ENCODE measurements around the gene RIN2.

The RIN2 gene

GRCh38 chr20:19758133-19758500 lies at the start of gene RIN2:
RIN2 (plus strand) TSS chr20:19758258; CDS start chr20:19889602, 131,344 bp downstream.
- no peak for TF ChIP-seq JUND (IDR thresholded peaks at IDR 0.05; ENCODE audit: low read depth)
- in situ Hi-C loops (cut with HindIII; ENCODE audit: low pct_unique_long_range_greater_than_20kb, low sequenced_read_pairs): no loop called here

GRCh38 chr20:19709635-19710335 lies 48.3 kb upstream of the RIN2 start:
- DNase-seq (ENCODE audit: low read depth in 1 of 2, low spot score in 1 of 2): peak in 1 of 2 experiments; percentile 15
- in situ Hi-C loops (cut with HindIII; ENCODE audit: low pct_unique_long_range_greater_than_20kb, low sequenced_read_pairs): no loop called here
- no peak for TF ChIP-seq JUND (IDR thresholded peaks at IDR 0.05; ENCODE audit: low read depth)

More at GRCh38 chr20:19758133-19758500, at the start of gene RIN2:
- DNase-seq (ENCODE audit: low read depth in 1 of 2, low spot score in 1 of 2): peak; percentile 78 to 98

GRCh38 chr20:19710336-19711120 lies 47.5 kb upstream of the RIN2 start:
- DNase-seq (ENCODE audit: low read depth in 1 of 2, low spot score in 1 of 2): peak in 1 of 2 experiments; percentile 41
- TF ChIP-seq JUND (IDR thresholded peaks at IDR 0.05; ENCODE audit: low read depth): no peak
- in situ Hi-C loops (cut with HindIII; ENCODE audit: low pct_unique_long_range_greater_than_20kb, low sequenced_read_pairs): no loop called here

- no peak for TF ChIP-seq JUND (IDR thresholded peaks at IDR 0.05; ENCODE audit: low read depth)
- DNase-seq (ENCODE audit: low read depth in 1 of 2, low spot score in 1 of 2): no peak
- in situ Hi-C loops (cut with HindIII; ENCODE audit: low pct_unique_long_range_greater_than_20kb, low sequenced_read_pairs): no loop called here
Measured at GRCh38 chr20:19711126-19711525, 46.9 kb upstream of the RIN2 start.

- TF ChIP-seq JUND (IDR thresholded peaks at IDR 0.05; ENCODE audit: low read depth): peak; percentile 64; the same call in 1 of the 2 replicates
- in situ Hi-C loops (cut with HindIII; ENCODE audit: low pct_unique_long_range_greater_than_20kb, low sequenced_read_pairs): no loop called here
- DNase-seq (ENCODE audit: low read depth in 1 of 2, low spot score in 1 of 2): peak; percentile 68 to 93
Measured at GRCh38 chr20:19712721-19713260, 45.3 kb upstream of the RIN2 start.

GRCh38 chr20:19713822-19714578 lies 44.1 kb upstream of the RIN2 start:
- no peak for TF ChIP-seq JUND (IDR thresholded peaks at IDR 0.05; ENCODE audit: low read depth)
- DNase-seq (ENCODE audit: low read depth in 1 of 2, low spot score in 1 of 2): peak in 1 of 2 experiments; percentile 34
- in situ Hi-C loops (cut with HindIII; ENCODE audit: low pct_unique_long_range_greater_than_20kb, low sequenced_read_pairs): no loop called here

GRCh38 chr20:19714579-19714840 lies 43.5 kb upstream of the RIN2 start:
- TF ChIP-seq JUND (IDR thresholded peaks at IDR 0.05; ENCODE audit: low read depth): no peak
- no peak for DNase-seq (ENCODE audit: low read depth in 1 of 2, low spot score in 1 of 2)
- in situ Hi-C loops (cut with HindIII; ENCODE audit: low pct_unique_long_range_greater_than_20kb, low sequenced_read_pairs): no loop called here

GRCh38 chr20:19715986-19716385 lies 42.1 kb upstream of the RIN2 start:
- no peak for DNase-seq (ENCODE audit: low read depth in 1 of 2, low spot score in 1 of 2)
- TF ChIP-seq JUND (IDR thresholded peaks at IDR 0.05; ENCODE audit: low read depth): no peak
- in situ Hi-C loops (cut with HindIII; ENCODE audit: low pct_unique_long_range_greater_than_20kb, low sequenced_read_pairs): no loop called here

GRCh38 chr20:19718880-19719279 lies 39.2 kb upstream of the RIN2 start:
- no peak for TF ChIP-seq JUND (IDR thresholded peaks at IDR 0.05; ENCODE audit: low read depth)
- no peak for DNase-seq (ENCODE audit: low read depth in 1 of 2, low spot score in 1 of 2)
- in situ Hi-C loops (cut with HindIII; ENCODE audit: low pct_unique_long_range_greater_than_20kb, low sequenced_read_pairs): no loop called here

GRCh38 chr20:19720991-19721390 lies 37.1 kb upstream of the RIN2 start:
- no peak for TF ChIP-seq JUND (IDR thresholded peaks at IDR 0.05; ENCODE audit: low read depth)
- in situ Hi-C loops (cut with HindIII; ENCODE audit: low pct_unique_long_range_greater_than_20kb, low sequenced_read_pairs): no loop called here
- no peak for DNase-seq (ENCODE audit: low read depth in 1 of 2, low spot score in 1 of 2)

- no peak for TF ChIP-seq JUND (IDR thresholded peaks at IDR 0.05; ENCODE audit: low read depth)
- in situ Hi-C loops (cut with HindIII; ENCODE audit: low pct_unique_long_range_greater_than_20kb, low sequenced_read_pairs): no loop called here
- no peak for DNase-seq (ENCODE audit: low read depth in 1 of 2, low spot score in 1 of 2)
Measured at GRCh38 chr20:19723051-19723450, 35.0 kb upstream of the RIN2 start.

GRCh38 chr20:19723813-19724430 lies 34.1 kb upstream of the RIN2 start:
- DNase-seq (ENCODE audit: low read depth in 1 of 2, low spot score in 1 of 2): no peak
- no peak for TF ChIP-seq JUND (IDR thresholded peaks at IDR 0.05; ENCODE audit: low read depth)
- in situ Hi-C loops (cut with HindIII; ENCODE audit: low pct_unique_long_range_greater_than_20kb, low sequenced_read_pairs): no loop called here

Measured in T47D (cell line).